GF-D8 (cell line): ENCODE data around the gene HMGB2.

Experiments used
- DNase-seq: peaks from one replicate; lab custom pipeline; 2025; lab: John Stamatoyannopoulos, UW

The HMGB2 gene

DNA sequence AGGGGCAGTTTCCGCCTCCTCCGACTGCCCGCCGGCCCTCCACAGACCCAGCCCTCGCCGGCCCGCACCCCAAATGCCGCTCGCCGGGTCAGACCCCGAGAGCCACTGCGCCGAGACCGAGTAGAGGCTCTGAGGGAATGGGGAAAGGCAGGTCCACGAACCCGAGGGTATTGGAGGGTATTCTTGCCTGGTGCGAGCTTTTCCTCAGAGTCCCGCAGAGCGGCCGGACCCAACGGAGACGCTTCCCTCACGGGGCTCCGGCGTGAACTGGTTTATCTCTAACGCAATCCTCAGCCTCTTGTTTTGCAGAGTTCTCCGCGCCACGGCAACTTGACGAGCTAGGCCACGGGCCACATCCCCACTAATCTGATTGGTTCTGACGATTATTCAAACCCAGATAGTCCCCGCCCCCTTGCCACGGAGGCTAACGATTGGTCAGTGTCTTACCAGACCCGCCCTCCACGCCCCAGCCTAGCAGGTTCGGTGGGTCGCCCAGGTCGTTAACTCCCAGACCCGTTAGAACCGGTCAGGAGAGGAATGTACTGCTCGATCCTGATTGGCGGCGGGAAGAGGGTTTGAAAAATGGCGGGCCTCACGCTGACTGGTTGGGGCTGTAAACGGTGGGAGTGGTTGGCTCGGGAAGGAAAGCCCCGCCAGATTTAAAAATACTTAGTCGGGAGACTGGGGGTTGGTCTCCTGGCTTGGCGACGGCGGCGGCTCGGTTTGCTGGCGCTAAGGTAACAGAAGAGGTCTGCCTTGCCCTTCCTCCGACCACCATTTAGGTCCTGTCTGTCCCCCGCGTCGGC, at the start of gene HMGB2:
HMGB2 (minus strand) TSS at position 274 of the 806 bp plus-strand sequence. CDS start 709 bp downstream, outside the sequence.
- DNase-seq: peak; percentile 98

DNA sequence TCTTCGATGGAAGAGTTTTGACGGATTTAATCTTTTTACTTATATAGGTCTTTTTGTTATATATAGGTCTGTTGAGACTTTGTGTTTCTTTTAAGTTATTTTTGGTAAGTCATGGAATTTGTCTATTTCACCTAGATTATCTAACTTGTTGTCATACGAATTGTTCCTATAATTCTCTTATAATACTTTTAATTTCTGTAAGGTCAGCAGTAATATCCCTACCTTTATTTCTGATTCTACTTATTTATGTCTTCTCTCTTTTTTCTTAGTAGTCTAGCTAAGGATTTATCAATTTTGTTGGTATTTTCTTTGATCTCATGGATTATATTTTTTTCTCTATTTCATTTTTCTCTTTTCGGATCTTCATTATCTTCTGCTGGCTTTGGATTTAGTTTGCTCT, 48.2 kb upstream of the HMGB2 start:
- DNase-seq: no peak

DNA sequence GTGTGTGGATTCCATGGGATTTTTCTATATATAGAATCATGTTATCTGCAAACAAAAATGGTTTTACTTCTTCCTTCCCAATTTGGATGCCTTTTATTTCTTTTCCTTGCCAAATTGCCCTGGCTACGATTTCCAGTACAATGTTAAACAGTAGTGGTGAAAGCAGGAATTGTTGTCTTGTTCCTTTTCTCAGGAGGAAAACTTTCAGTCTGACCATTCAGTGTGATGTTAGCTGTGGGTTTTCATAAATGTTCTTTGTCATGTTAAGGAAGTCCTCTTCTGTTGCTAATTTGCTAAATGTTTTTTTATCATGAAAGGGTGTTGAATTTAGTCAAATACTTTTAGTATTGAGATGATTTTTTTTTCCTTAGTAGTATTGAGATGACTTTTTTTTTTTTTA, 47.5 kb upstream of the HMGB2 start:
- DNase-seq: no peak

GRCh38 chr4:173380987-173381386, 46.8 kb upstream of the HMGB2 start:
- no peak for DNase-seq

- DNase-seq: no peak
Observed at GRCh38 chr4:173379929-173380328, 45.8 kb upstream of the HMGB2 start.

GRCh38 chr4:173374588-173374987, 40.4 kb upstream of the HMGB2 start:
- no peak for DNase-seq

DNA sequence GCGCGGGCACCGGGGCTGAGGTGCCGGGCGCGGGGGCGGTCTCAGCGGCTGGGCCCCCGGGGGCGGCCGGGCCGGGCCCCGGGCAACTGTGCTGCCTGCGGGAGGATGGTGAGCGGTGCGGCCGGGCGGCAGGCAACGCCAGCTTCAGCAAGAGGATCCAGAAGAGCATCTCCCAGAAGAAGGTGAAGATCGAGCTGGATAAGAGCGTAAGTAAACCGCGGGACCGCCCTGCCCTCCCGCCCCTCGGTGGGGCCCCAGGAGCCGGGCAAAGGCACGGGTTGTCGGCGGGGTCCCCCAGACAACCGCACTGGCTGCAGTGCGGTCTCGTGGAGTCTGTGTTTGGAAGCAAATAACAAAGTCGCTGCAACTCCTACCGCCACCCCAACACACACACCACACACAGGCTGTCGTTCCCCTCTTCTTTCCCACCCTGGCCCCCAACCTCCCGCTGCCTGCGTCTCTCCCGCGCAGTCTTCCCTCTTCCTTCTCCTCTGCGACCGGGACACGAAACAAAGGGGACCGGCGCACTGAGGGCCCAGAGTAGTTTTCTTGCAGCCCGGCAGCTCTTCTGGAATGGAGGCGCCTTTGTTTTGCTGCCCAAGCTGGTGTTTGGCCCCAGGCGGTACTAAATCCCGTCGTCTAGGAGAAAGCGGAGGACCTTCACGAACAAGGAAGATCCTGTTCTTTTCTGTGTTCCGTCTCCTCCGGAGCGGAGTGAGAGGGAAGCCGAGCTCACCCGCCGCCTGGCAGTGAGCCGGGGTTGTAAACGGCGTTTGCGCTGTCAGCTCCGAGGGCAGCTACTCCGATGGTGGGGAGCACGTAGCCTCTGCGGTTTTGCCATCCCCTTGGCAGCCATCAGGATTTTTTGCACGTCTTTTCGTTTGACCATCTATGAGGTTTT, 37.4 kb upstream of the HMGB2 start:
- DNase-seq: peak; percentile 27

DNA sequence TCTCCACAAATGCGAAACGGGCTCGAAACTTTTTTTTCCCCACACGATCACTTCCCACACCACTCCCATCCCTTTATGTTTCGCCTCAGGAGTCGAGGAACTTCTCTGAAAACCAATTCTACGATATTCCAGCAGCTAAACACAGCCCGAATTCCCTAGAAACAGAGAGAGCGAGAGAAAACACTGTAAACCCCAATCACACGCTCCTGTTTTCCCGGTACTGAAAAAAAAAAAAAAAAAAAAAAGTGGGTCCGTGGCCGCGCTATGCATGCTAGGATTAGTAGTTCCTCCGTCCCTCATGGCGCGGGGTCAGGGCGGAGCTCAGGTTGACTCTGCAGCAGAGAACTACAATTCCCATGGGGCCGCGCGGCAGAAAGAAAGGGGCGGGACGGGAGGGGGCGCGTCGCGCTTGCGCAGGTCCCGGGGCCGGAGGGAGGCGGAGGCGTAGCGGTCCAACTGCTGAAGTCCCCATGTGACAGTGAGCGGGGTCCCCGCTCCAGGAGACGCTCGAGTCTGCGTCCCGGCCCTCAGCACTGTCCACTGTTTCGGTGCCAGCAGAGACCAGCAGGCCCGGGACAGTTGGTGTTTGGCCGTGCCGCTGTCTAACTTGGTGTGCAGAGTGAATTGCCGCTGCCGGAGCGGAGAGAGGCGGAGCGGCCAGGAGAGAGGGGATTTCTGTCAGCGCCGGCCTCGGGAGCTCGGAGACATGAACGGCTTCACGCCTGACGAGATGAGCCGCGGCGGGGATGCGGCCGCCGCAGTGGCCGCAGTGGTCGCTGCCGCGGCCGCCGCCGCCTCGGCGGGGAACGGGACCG, 36.5 kb upstream of the HMGB2 start, which contains the start of gene SAP30:
SAP30 (plus strand) TSS at position 478 of the 815 bp plus-strand sequence; CDS start at position 707, 229 bp downstream.
- peak; percentile 93 for DNase-seq

DNA sequence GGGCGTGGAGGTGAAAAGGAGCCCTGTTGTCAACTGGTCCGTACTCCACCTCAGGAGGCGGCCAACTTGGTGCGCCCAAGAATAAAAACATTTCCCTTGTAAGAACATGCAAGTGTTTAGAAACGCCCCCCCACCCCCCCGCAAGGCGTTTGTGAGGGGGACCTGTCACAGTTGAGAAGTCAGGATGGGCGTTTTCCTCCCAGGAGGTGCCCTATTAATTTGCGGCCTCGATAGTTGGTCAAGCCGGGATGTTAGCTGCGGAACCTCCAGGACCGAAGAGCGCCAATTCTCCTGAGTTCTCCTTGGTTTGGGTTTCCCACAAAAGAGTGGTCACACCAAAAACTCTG, 35.9 kb upstream of the HMGB2 start:
- DNase-seq: peak; percentile 56

DNA sequence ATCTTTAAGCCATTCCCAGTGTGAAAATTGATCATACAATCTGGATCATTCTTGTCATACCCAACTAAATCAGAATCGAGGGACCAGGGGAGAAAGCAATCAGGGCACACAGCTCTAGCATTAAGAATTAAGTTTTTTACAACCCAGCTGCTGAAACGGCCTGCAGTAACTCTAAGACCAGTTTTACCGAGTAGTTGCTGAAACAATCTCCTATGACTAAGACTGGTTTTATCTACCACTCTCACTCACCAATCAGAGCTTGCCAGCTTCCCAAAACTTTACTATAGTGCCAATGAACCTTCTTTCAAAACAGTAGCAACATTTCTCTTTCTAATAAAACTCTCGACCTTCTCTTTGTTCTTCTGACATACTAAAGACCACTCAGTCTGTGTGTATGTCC, 33.8 kb upstream of the HMGB2 start:
- no peak for DNase-seq

- DNase-seq: no peak
Observed at GRCh38 chr4:173367285-173367684, 33.1 kb upstream of the HMGB2 start.

DNA sequence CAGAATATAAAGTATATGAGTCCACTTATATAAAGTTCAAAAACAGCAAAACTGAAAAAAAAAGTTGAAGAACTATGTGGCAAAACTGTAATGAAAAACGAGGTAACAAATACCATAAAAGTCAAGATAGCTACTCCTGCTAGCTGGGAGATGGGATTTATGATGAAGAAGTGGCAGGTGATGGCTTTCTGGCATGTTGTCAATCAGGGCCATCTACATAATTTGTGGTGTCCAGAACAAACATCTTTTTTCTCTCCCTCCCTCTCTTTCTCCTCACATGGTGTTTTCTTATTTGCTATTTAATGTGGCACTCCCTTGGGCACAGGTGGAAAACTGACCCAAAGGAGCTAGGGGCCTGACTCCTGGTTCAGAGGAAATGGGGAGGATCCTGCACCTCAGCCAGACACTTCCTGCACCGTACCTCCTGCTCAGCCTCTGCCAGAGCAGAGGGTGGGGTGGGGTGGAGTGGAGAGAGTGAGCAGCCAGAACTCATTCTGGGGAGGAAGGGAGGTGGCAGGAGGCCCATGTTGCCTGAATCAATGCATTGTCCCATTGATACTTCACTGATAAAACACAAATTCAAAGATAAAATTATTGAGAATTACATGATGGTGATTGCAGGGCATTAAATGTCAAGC, 31.3 kb upstream of the HMGB2 start:
- no peak for DNase-seq

- no peak for DNase-seq
Observed at GRCh38 chr4:173362666-173363065, 28.5 kb upstream of the HMGB2 start.

GRCh38 chr4:173360587-173361221, 26.5 kb upstream of the HMGB2 start:
- DNase-seq: peak; percentile 25

DNA sequence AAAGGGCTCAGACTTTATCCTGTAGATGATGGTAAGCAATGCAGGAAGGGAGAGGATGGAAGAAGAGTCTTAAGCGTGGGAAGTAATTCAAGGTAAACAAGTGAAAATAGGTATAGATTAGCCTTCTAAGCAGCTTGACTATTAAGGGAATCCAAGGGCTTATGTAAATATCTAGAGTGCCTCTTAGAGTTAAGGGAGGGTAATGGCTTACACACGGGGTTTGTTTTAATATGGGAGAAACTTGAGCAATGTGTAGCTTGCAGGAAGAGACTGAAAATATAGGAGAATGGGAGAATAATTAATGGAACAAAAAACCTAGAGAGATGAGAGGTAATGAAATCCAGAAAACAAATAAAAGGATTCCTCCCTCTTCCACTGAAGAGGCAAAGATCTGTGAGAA, 23.8 kb upstream of the HMGB2 start:
- DNase-seq: no peak

DNA sequence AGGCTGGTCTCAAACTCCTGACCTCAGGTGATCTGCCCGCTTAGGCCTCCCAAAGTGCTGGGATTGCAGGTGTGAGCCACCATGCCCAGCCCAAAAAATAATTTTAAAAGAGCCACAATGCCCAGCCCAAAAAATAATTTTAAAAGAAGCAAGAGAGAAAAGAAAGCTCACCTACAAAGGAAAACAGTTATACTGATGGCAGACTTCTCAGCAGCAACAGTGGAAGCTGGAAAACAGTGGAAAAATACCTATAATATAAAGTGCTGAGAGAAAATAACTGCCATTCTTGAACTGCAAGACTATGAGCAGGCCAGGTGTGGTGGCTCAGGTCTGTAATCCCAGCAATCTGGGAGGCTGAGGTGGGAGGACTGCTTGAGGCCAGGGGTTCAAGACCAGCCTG, 13.3 kb upstream of the HMGB2 start:
- no peak for DNase-seq

DNA sequence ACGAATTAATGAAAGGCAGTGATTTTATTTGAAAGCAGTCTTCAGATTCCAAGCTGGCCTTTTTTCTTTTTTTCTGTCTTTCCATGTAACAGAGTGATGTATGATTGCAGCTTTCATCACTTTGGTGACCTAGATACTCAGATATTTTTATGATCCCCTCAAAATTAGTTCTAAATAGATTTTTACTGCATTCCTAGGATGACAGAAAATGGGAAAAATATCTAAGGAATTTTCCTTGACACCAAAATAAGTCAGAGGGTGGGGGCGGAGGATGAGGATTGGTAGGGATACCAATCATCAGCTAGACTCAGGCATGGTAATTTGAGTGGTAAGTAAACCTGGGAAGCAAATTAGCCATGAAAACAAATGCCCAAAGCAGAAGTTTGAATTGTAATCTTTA, 11.9 kb upstream of the HMGB2 start:
- DNase-seq: no peak

- no peak for DNase-seq
Observed at GRCh38 chr4:173345648-173346047, 11.5 kb upstream of the HMGB2 start.

GRCh38 chr4:173343832-173344397, 9.8 kb upstream of the HMGB2 start:
- DNase-seq: no peak

- DNase-seq: no peak
Observed at GRCh38 chr4:173337463-173337862, 3.3 kb upstream of the HMGB2 start.
